ENCODE measurements around the gene LAMC2. TPM values are rescaled to one million over a fixed set of nuclear protein-coding genes. Genes with fewer than 3 reads are reported as not detected.

Gene LAMC2
- total and polyA plus RNA-seq, 2 of the 8 experiments (the other 6 are each of a cell fraction or from before 2014, with no cell fraction given), result 4.6 to 12.9 TPM

DNA sequence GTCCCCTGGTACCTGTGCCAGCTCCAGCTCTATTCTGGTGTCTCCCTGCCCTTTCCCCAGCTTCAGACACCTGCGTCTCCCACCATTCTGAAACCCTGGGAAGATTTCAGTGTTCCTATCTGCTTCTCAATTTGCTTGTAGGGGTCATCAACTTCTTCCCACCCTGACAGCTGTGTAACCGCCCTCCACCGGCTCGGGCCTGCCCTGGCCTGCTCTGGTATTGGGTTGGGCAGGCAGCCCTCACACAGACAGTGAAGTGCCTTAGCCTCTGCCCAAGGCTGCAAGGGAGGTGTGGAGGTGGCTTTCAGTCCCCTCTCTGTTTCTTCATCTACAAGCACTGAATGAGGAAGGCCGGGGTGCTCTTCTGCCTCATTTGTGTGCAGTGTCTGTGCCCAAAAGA lies 97.2 kb downstream of the LAMC2 start:
- Histone ChIP-seq H3K27ac (ENCODE audit: low read depth, low read length) (no peak overlapping the region), H4K5ac (ENCODE audit: insufficient read length, low read depth, low read length) (no peak overlapping the region), H4K8ac (ENCODE audit: extremely low read depth, insufficient read depth, low read length) (no peak overlapping the region), H2BK15ac (ENCODE audit: low read length) (0 out of 2 replicates have a peak overlapping the region, but pooled peaks have one; percentile 23), H3K18ac (ENCODE audit: extremely low read depth, low read length) (no peak overlapping the region), H3K4me1 (replicated peaks in 1 of 4; ENCODE audit: control insufficient read depth in 3 of 4, insufficient read depth in 4 of 4, low read length in 3 of 4) (peaks cover 13 to 23% (median 16%) of the 10 kb centered on the region in 4 experiments), H3K56ac (replicated peaks; ENCODE audit: insufficient read length, low read depth, low read length) (no peak overlapping the region), H3K79me1 (ENCODE audit: low read depth, low read length) (no peaks in the 10 kb centered on the region), H3K14ac (ENCODE audit: insufficient read length) (no peak overlapping the region), H3K4ac (replicated peaks; ENCODE audit: insufficient read length, low read depth, low read length) (no peak overlapping the region), H3K23me2 (ENCODE audit: low read depth, low read length) (no peaks in the 10 kb centered on the region), H3K4me3 (ENCODE audit: extremely low read depth in 1 of 4, insufficient read depth in 2 of 4, low read depth in 3 of 4, low read length in 4 of 4) (no peak overlapping the region), H2BK120ac (replicated peaks; ENCODE audit: low read depth, low read length) (no peak overlapping the region), H4K20me1 (replicated peaks in 1 of 2; ENCODE audit: control insufficient read depth in 1 of 2, insufficient read depth in 2 of 2, low read length in 2 of 2) (no peaks in the 10 kb centered on the region), H4K91ac (replicated peaks; ENCODE audit: insufficient read length, low read length) (no peak overlapping the region), H2AFZ (ENCODE audit: low read length) (no peak overlapping the region), H3K9ac (replicated peaks in 1 of 4; ENCODE audit: extremely low read depth in 1 of 4, low read depth in 3 of 4, low read length in 3 of 4) (no peak overlapping the region; a peak in 1 of 7 replicates), H2BK12ac (ENCODE audit: low read depth, low read length) (0 out of 2 replicates have a peak overlapping the region, but pooled peaks have one; percentile 60), H3K4me2 (ENCODE audit: insufficient read depth in 1 of 2, low read depth in 2 of 2, low read length in 2 of 2) (no peak overlapping the region), H3K23ac (ENCODE audit: insufficient read length) (no peak overlapping the region), H3K79me2 (ENCODE audit: control insufficient read depth in 1 of 2, insufficient read depth in 2 of 2, low read length in 2 of 2) (no peaks in the 10 kb centered on the region), H3K36me3 (ENCODE audit: control insufficient read depth in 2 of 4, insufficient read depth in 4 of 4, low read length in 3 of 4) (no peaks in the 10 kb centered on the region), H2AK5ac (ENCODE audit: low read depth, low read length) (no peak overlapping the region; the same call in 1 of the 2 replicates), H2BK5ac (ENCODE audit: low read depth, low read length) (peak overlapping the region; percentile 8; the same call in 1 of the 2 replicates), H2BK20ac (ENCODE audit: low read length) (peak overlapping the region; percentile 67; the same call in 1 of the 2 replicates), H3K9me3 (ENCODE audit: insufficient read depth in 2 of 2, low read depth in 1 of 2, low read length in 1 of 2) (no peaks in the 10 kb centered on the region), H3K27me3 (replicated peaks in 1 of 4; ENCODE audit: control insufficient read depth in 3 of 4, extremely low read depth in 1 of 4, insufficient read depth in 3 of 4, low read length in 3 of 4) (no peaks in the 10 kb centered on the region)
- FAIRE-seq, result no peak
- DNase-seq (ENCODE audit: low read depth in 1 of 2, low spot score in 2 of 2), result no peak
- 88% methylated on average over 5 of the region's 5 CpGs; no CpG with 5 or more reads in 1 of the 2 experiments for WGBS, 2 experiments (ENCODE audit: extremely low coverage in 1 of 2, insufficient coverage in 1 of 2, insufficient read length in 1 of 2, insufficient replicate concordance in 2 of 2, low coverage in 1 of 2, low lambda C conversion rate in 2 of 2, missing lambda C conversion rate in 1 of 2)
- POLR2A ChIA-PET (ENCODE audit: partially characterized antibody), result interaction anchor here (1.1 kb wide), 1 partner anchor 40 kb away, joined by 3 read pairs; no protein-coding TSS in a partner anchor
- CTCF ChIA-PET (ENCODE audit: partially characterized antibody), result interaction anchor here (0.6 to 6.8 kb wide), 14 partner anchors 8 to 326 kb away, joined by 3 to 84 read pairs (median 4); no protein-coding TSS in a partner anchor
- TF ChIP-seq SIRT6 (IDR thresholded peaks at IDR 0.05; ENCODE audit: low read length) (no peak), PHF8 (conservative IDR thresholded peaks at IDR 0.05; ENCODE audit: low read depth, low read length) (no peak), BRCA1 (IDR thresholded peaks at IDR 0.05; ENCODE audit: low read depth, low read length) (no peak), CEBPB (IDR thresholded peaks at IDR 0.05; ENCODE audit: low read depth, low read length) (no peak)
